Measurements from ENCODE around the gene PIF1. TPM values are rescaled to one million over a fixed set of nuclear protein-coding genes. Genes with fewer than 3 reads are reported as not detected.

The PIF1 gene
- polyA plus RNA-seq, 1 experiment: 6.2 TPM

DNA sequence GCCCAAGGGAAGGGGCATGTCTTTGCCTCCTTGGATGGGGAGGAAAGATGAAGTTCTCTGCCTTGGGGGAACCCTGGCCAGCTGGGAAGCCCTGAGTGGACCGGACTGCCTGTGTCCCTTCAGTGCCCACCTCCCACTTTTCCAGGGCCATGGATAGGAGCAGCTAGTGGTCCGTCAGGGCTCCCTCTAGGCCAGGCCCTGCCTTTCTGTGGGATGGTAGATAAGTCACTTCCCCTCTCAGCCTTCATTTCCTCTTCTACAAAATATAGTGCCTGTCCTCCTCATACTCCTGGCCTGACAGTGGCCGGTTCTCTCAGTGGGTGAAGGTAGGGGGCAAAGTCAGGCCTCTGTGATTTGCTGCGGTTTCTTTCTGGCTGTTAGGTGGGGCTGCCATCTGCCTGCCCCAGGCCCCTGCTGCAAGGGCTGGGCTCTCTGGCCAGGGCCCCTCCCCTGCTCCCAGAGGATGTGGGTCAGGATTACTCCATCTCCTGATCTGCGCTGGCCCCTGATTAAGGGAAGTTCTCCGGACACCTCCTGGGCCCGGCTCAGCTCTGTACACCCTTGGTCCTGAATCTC, 17.6 kb upstream of the PIF1 start:
- TF ChIP-seq, protein P1, sequence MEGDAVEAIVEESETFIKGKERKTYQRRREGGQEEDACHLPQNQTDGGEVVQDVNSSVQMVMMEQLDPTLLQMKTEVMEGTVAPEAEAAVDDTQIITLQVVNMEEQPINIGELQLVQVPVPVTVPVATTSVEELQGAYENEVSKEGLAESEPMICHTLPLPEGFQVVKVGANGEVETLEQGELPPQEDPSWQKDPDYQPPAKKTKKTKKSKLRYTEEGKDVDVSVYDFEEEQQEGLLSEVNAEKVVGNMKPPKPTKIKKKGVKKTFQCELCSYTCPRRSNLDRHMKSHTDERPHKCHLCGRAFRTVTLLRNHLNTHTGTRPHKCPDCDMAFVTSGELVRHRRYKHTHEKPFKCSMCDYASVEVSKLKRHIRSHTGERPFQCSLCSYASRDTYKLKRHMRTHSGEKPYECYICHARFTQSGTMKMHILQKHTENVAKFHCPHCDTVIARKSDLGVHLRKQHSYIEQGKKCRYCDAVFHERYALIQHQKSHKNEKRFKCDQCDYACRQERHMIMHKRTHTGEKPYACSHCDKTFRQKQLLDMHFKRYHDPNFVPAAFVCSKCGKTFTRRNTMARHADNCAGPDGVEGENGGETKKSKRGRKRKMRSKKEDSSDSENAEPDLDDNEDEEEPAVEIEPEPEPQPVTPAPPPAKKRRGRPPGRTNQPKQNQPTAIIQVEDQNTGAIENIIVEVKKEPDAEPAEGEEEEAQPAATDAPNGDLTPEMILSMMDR (IDR thresholded peaks at IDR 0.05; ENCODE audit: low read depth, low read length): no peak
- no peak for DNase-seq (ENCODE audit: low read depth, low spot score)
- Histone ChIP-seq H3K27me3 (ENCODE audit: control insufficient read depth, insufficient read depth, low read length) (no peaks in the 10 kb centered on the region), H3K27ac (ENCODE audit: low read depth, low read length) (peak overlapping the region; percentile 65), H3K4me3 (ENCODE audit: low read depth, low read length) (peak overlapping the region; percentile 96), H3K9me3 (ENCODE audit: control insufficient read depth, insufficient read depth, low read length) (no peaks in the 10 kb centered on the region)
- POLR2A ChIA-PET: interaction anchor here (0.5 to 1.6 kb wide), 8 partner anchors 8 to 674 kb away, joined by 3 to 6 read pairs (median 3); partner anchors contain the start of gene RNU5B-1
- CTCF ChIA-PET: interaction anchor here (0.5 to 0.7 kb wide), 2 partner anchors 140 to 314 kb away, joined by 5 read pairs; no protein-coding TSS in a partner anchor

DNA sequence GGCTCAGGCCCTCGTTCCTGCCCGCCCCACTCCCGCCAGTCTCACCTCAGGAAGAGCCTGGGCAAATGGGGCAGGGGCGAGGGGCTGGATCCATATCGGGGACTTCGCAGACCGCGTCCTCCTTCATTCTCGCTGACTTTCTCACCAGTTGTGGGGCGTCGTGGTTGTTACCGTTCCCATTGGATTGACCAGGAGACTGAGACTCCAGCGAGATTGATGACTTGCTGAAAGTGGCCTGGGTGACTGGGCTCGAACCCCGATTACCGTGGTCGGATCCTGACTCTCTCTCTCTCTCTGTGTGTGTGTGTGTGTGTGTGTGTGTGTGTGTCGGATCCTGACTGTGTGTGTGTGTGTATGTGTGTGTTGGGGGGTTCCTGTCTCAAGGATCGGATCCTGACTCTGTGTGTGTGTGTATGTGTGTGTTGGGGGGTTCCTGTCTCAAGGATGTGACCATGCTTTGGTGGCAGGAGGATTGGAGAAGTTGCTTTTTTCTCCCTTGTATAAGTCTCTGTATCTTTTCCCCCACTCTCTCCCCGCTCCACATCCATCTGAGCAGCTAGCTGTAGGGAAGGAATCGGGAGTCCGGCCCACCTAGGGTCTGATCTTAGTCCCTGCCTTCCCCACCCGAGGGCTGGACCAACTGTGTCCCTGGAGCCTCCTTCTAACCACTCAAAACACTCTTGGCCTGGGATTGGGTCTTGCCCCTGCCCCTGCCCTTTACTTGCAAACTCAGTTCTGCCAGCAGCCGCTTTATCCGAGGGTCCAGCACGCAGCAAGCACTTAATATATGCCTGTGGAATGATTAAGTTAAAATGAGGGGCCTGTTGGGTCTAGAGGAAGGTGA, 16.9 kb upstream of the PIF1 start:
- Histone ChIP-seq H3K27ac (ENCODE audit: low read depth, low read length) (peak overlapping the region; percentile 65), H3K4me3 (ENCODE audit: low read depth, low read length) (peak overlapping the region; percentile 96), H3K9me3 (ENCODE audit: control insufficient read depth, insufficient read depth, low read length) (no peaks in the 10 kb centered on the region), H3K27me3 (ENCODE audit: control insufficient read depth, insufficient read depth, low read length) (no peaks in the 10 kb centered on the region)
- TF ChIP-seq, protein P1 (IDR thresholded peaks at IDR 0.05; ENCODE audit: low read depth, low read length): no peak
- DNase-seq (ENCODE audit: low read depth, low spot score): no peak
- POLR2A ChIA-PET: interaction anchor here (0.5 to 1.6 kb wide), 8 partner anchors 9 to 675 kb away, joined by 3 to 6 read pairs (median 3); partner anchors contain the start of gene RNU5B-1
- CTCF ChIA-PET: interaction anchor here (0.5 kb wide), 1 partner anchor 141 kb away, joined by 5 read pairs; no protein-coding TSS in a partner anchor

DNA sequence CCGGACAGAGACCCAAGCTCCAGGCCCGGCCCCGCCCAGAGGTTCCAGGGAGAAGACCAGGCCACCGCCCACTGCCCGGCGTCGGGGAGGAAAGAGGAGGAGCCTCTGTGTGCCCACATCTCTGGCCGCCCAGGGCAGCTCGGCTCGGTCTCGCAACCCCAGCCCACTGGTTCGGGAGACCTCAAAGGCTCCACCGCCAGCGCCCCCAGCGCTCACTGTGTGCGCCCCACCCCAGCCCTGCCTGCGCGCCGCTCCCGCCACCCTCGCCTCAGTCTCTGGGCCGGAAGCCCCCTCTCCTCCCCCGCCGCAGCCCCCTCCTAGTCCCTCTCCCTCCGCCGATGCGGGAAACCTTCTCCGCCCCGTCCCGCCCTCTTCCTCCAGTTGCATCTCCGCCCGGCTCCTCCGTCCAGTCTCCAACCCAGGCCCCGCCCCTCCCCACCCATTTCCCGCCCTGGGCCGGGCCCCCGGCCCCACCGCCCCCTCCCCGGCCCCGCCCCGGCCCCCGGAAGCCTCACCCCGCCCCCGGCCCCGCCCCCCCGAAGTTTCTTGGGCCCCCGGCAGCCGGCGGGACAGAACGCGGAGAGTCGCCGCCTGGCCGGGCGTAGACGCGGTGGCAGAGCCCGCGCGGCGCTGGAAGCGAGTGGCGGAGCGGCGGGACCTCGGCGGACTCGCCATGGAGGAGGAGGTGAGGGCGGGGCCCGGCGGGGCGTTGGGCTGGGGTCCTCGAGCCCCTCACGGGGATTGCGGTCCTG, 16.1 kb upstream of the PIF1 start, which contains the start of gene PLEKHO2:
TSS of gene PLEKHO2 (plus strand) at position 572 of the 752 bp plus-strand sequence. CDS start at position 674, 102 bp downstream.
- CTCF ChIA-PET: interaction anchor here (0.7 to 1.3 kb wide), 2 partner anchors 17 to 63 kb away, joined by 4 to 6 read pairs; no protein-coding TSS in a partner anchor

GRCh38 chr15:64841060-64841343, 15.6 kb upstream of the PIF1 start:
- TF ChIP-seq, protein P1 (IDR thresholded peaks at IDR 0.05; ENCODE audit: low read depth, low read length): no peak
- H3K9me3 ChIP-seq (ENCODE audit: control insufficient read depth, insufficient read depth, low read length): no peaks in the 10 kb centered on the region
- ChIA-PET POLR2A (interaction anchor here (0.5 to 1.7 kb wide), 16 partner anchors 10 to 171 kb away, joined by 3 to 18 read pairs (median 4); partner anchors contain the start of gene PIF1), CTCF (interaction anchor here (0.7 to 1.5 kb wide), 4 partner anchors 17 to 194 kb away, joined by 3 to 6 read pairs (median 4); no protein-coding TSS in a partner anchor)
- H3K4me3 ChIP-seq (ENCODE audit: low read depth, low read length): peak overlapping the region; percentile 69
- H3K27ac ChIP-seq (ENCODE audit: low read depth, low read length): peak overlapping the region; percentile 77
- no peaks in the 10 kb centered on the region for H3K27me3 ChIP-seq (ENCODE audit: control insufficient read depth, insufficient read depth, low read length)
- no peak for DNase-seq (ENCODE audit: low read depth, low spot score)

More for the DNA sequence above, 16.1 kb upstream of the PIF1 start, which contains the start of gene PLEKHO2:
- DNase-seq (ENCODE audit: low read depth, low spot score): peak; percentile 87
- TF ChIP-seq, protein P1 (IDR thresholded peaks at IDR 0.05; ENCODE audit: low read depth, low read length): no peak; the same call in 1 of the 2 replicates
- peak within 1 kb of the TSS; percentile 96 for H3K4me3 ChIP-seq (ENCODE audit: low read depth, low read length)
- POLR2A ChIA-PET: interaction anchor here (0.5 to 1.7 kb wide), 17 partner anchors 10 to 170 kb away, joined by 3 to 18 read pairs (median 4); partner anchors contain the start of gene PIF1
- H3K27ac ChIP-seq (ENCODE audit: low read depth, low read length): peak within 1 kb of the TSS; percentile 77
- no peaks in the 10 kb centered on the region for H3K9me3 ChIP-seq (ENCODE audit: control insufficient read depth, insufficient read depth, low read length)
- H3K27me3 ChIP-seq (ENCODE audit: control insufficient read depth, insufficient read depth, low read length): no peaks in the 10 kb centered on the region
